HepG2 (cell line): ENCODE measurements around the gene PLEKHG2. TPM values are rescaled to one million over a fixed set of nuclear protein-coding genes. Genes with fewer than 3 reads are reported as not detected.

Experiments used
- ARNTL ChIP-seq: sonication (generic); formaldehyde crosslinking; IDR thresholded peaks from 2 replicates; pipeline ENCODE4 v1.4.0; 2020; ENCODE audit warnings: mild to moderate bottlenecking, missing genetic modification reagents
- GPBP1L1 ChIP-seq: sonication (generic); formaldehyde crosslinking; IDR thresholded peaks from 2 replicates; pipeline ENCODE4 v1.5.0; 2020; ENCODE audit warnings: mild to moderate bottlenecking, missing genetic modification reagents
- HIVEP1 ChIP-seq: sonication (generic); formaldehyde crosslinking; IDR thresholded peaks from 2 replicates; pipeline ENCODE4 v1.4.0; 2020; ENCODE audit warnings: mild to moderate bottlenecking, missing genetic modification reagents
- MXD4 ChIP-seq: IDR thresholded peaks from 2 replicates; pipeline ENCODE4 v1.6.1; 2016; ENCODE audit warnings: mild to moderate bottlenecking, missing biosample characterization, missing genetic modification reagents
- MYPOP ChIP-seq: sonication (generic); formaldehyde crosslinking; IDR thresholded peaks from 2 replicates; pipeline ENCODE4 v1.8.1; 2023; ENCODE audit warnings: mild to moderate bottlenecking, moderate library complexity, missing genetic modification reagents
- NR1H2 ChIP-seq: sonication (generic); formaldehyde crosslinking; IDR thresholded peaks from 2 replicates; pipeline ENCODE4 v1.8.1; 2022; ENCODE audit warnings: low read depth, missing genetic modification reagents, borderline replicate concordance
- POGZ ChIP-seq: sonication (generic); formaldehyde crosslinking; IDR thresholded peaks from 2 replicates; pipeline ENCODE4 v1.4.0; 2020; ENCODE audit warnings: mild to moderate bottlenecking, missing genetic modification reagents
- SP140L ChIP-seq: sonication (generic); formaldehyde crosslinking; IDR thresholded peaks from 2 replicates; pipeline ENCODE4 v1.4.0; 2020; ENCODE audit warnings: missing genetic modification reagents, borderline replicate concordance
- TARDBP ChIP-seq: sonication (generic); formaldehyde crosslinking; IDR thresholded peaks from 2 replicates; pipeline ENCODE4 v1.8.0; 2022; ENCODE audit warnings: mild to moderate bottlenecking, missing genetic modification reagents
- TFDP2 ChIP-seq: sonication (generic); formaldehyde crosslinking; IDR thresholded peaks from 2 replicates; pipeline ENCODE4 v1.4.0; 2020; ENCODE audit warnings: missing genetic modification reagents
- ZNF33B ChIP-seq: sonication (generic); formaldehyde crosslinking; IDR thresholded peaks from 2 replicates; pipeline ENCODE4 v1.5.1; 2020; ENCODE audit warnings: mild to moderate bottlenecking, missing genetic modification reagents
- ZNF362 ChIP-seq: sonication (generic); formaldehyde crosslinking; IDR thresholded peaks from 2 replicates; pipeline ENCODE4 v1.4.0; 2020; ENCODE audit warnings: missing genetic modification reagents, mild to moderate bottlenecking, borderline replicate concordance
- ZNF407 ChIP-seq: sonication (generic); formaldehyde crosslinking; IDR thresholded peaks from one replicate; pipeline ENCODE4 v1.5.1; 2020; ENCODE audit warnings: mild to moderate bottlenecking, missing genetic modification reagents; ENCODE audit errors: not compliant biosample characterization
- ZNF563 ChIP-seq: sonication (generic); formaldehyde crosslinking; IDR thresholded peaks from 2 replicates; pipeline ENCODE4 v1.8.0; 2022; ENCODE audit warnings: mild to moderate bottlenecking, moderate library complexity, missing genetic modification reagents
- ZSCAN12 ChIP-seq: sonication (generic); formaldehyde crosslinking; IDR thresholded peaks from 2 replicates; pipeline ENCODE4 v1.9.0; 2021; ENCODE audit warnings: mild to moderate bottlenecking, missing genetic modification reagents
- polyA plus RNA-seq, 8 experiments: library from polyadenylated mRNA; depleted of rRNA in 3 of 8; stranded (reverse) in 7 of 8; unstranded in 1 of 8; fragments of >200 nt; fragmentation: Illumina TruSeq in 4 of 8; extraction: Trizol in 4 of 8; gene quantifications; 2 replicates each; pipeline versions ENCODE4 v1.2.1 to v1.2.3, GENCODE V29; 2011 to 2016; ENCODE audit warnings: low read depth in 4 of 8, missing spikeins in 1 of 8, mixed read lengths in 1 of 8; ENCODE audit not compliant: insufficient read depth in 1 of 8
- total RNA-seq, 5 experiments: library from RNA; depleted of rRNA; stranded (reverse); fragments of >200 nt; fragmentation: Illumina TruSeq; extraction: Trizol; gene quantifications; 2 replicates each; pipeline ENCODE4 v1.2.3, GENCODE V29; 2016; ENCODE audit warnings: low read depth in 1 of 5

Gene PLEKHG2
- total and polyA plus RNA-seq, 2 of the 13 experiments (the other 11 are each of a cell fraction or from before 2014, with no cell fraction given) = 3.6 to 6.8 TPM

- TF ChIP-seq ZNF407 (no peak), ZNF362 (CRISPR knock-in tag) (no peak), TARDBP (peak; percentile 27; the same call in 1 of the 2 replicates), MYPOP (CRISPR knock-in tag) (no peak; the same call in 1 of the 2 replicates), ZSCAN12 (CRISPR knock-in tag) (no peak), ZNF33B (CRISPR knock-in tag) (no peak; the same call in 1 of the 2 replicates), ZNF563 (CRISPR knock-in tag) (no peak), MXD4 (CRISPR knock-in tag) (peak; percentile 66; the same call in 1 of the 2 replicates), HIVEP1 (CRISPR knock-in tag) (no peak), POGZ (0 out of 2 replicates have a peak, but pooled peaks have one; percentile 41), ARNTL (CRISPR knock-in tag) (no peak; the same call in 1 of the 2 replicates), NR1H2 (CRISPR knock-in tag) (peak; percentile 25; the same call in 1 of the 2 replicates), TFDP2 (no peak; the same call in none of the 2 replicates), GPBP1L1 (no peak), SP140L (CRISPR knock-in tag) (0 out of 2 replicates have a peak, but pooled peaks have one; percentile 21)
Observed at GRCh38 chr19:39390751-39391437, 21.6 kb upstream of the PLEKHG2 start, which contains the start of the genes MED29 and PAF1 (continued).
